BE2C (cell line): ENCODE data around the gene SUPT16H.
"Not testable (repeated sequence)": the region's sequence is repeated elsewhere in the genome, so short reads cannot be mapped to it uniquely, and the experiment has no call there.

ENCODE experiments used
- DNase-seq: peaks from one replicate; pipeline ENCODE4 v3.0.0-alpha.2; 2020
- H3K27me3 ChIP-seq: fragments of 250-450 bp; sonication (Bioruptor Pico); 2 replicates; pipeline ENCODE4 v1.5.1; 2020; ENCODE audit warnings: mild to moderate bottlenecking
- H3K36me3 ChIP-seq: fragments of 250-450 bp; sonication (Bioruptor Pico); 2 replicates; pipeline ENCODE4 v1.5.1; 2020; ENCODE audit warnings: mild to moderate bottlenecking
- H3K4me1 ChIP-seq: fragments of 250-450 bp; sonication (Bioruptor Pico); 2 replicates; pipeline ENCODE4 v1.5.1; 2020
- H3K4me3 ChIP-seq: 2 replicates; pipeline ENCODE4 v1.5.1; 2011; ENCODE audit warnings: low read depth, low read length
- H3K9me3 ChIP-seq: fragments of 250-450 bp; sonication (Bioruptor Pico); 2 replicates; pipeline ENCODE4 v1.5.1; 2020
- CTCF ChIP-seq: IDR thresholded peaks from 2 replicates; pipeline ENCODE4 v1.5.1; 2012; ENCODE audit warnings: mild to moderate bottlenecking, low read depth, low read length

SUPT16H gene

GRCh38 chr14:21379338-21379737, 4.5 kb downstream of the SUPT16H start:
- Histone ChIP-seq H3K4me1 (no peaks in the 10 kb centered on the region), H3K36me3 (peaks cover 25% of the 10 kb centered on the region), H3K4me3 (no peak overlapping the region), H3K27me3 (no peaks in the 10 kb centered on the region), H3K9me3 (no peaks in the 10 kb centered on the region)
- DNase-seq, result no peak
- TF ChIP-seq CTCF, result no peak

- Histone ChIP-seq H3K36me3 (peaks cover 70% of the 10 kb centered on the region), H3K4me1 (no peaks in the 10 kb centered on the region), H3K4me3 (no peak overlapping the region), H3K9me3 (no peaks in the 10 kb centered on the region), H3K27me3 (no peaks in the 10 kb centered on the region)
- DNase-seq, result no peak
- TF ChIP-seq CTCF, result no peak
Measured at GRCh38 chr14:21373980-21374379, 9.8 kb downstream of the SUPT16H start.

- peaks cover 82% of the 10 kb centered on the region for H3K36me3 ChIP-seq
Measured at GRCh38 chr14:21372814-21373213, 11.0 kb downstream of the SUPT16H start.

GRCh38 chr14:21369949-21370679, 13.7 kb downstream of the SUPT16H start:
- no peak for DNase-seq
- Histone ChIP-seq H3K36me3 (peaks cover 95% of the 10 kb centered on the region), H3K4me1 (no peaks in the 10 kb centered on the region), H3K27me3 (no peaks in the 10 kb centered on the region), H3K9me3 (no peaks in the 10 kb centered on the region), H3K4me3 (no peak overlapping the region)
- no peak for TF ChIP-seq CTCF

More at GRCh38 chr14:21372814-21373213, 11.0 kb downstream of the SUPT16H start:
- not testable (repeated sequence) for H3K4me1 ChIP-seq, H3K9me3 ChIP-seq, H3K4me3 ChIP-seq, DNase-seq, H3K27me3 ChIP-seq

- TF ChIP-seq CTCF, result no peak
- no peak for DNase-seq
- H3K4me1 ChIP-seq, result no peaks in the 10 kb centered on the region
- no peak overlapping the region for H3K4me3 ChIP-seq
- no peaks in the 10 kb centered on the region for H3K27me3 ChIP-seq
- no peaks in the 10 kb centered on the region for H3K9me3 ChIP-seq
- H3K36me3 ChIP-seq, result peaks cover 100% of the 10 kb centered on the region
Measured at GRCh38 chr14:21367582-21368144, 16.2 kb downstream of the SUPT16H start.

- no peak for TF ChIP-seq CTCF
- H3K4me1 ChIP-seq, result no peaks in the 10 kb centered on the region
- H3K36me3 ChIP-seq, result peaks cover 92% of the 10 kb centered on the region
- no peak for DNase-seq
- H3K9me3 ChIP-seq, result no peaks in the 10 kb centered on the region
- H3K27me3 ChIP-seq, result no peaks in the 10 kb centered on the region
- H3K4me3 ChIP-seq, result no peak overlapping the region
Measured at GRCh38 chr14:21356511-21356910, 27.3 kb downstream of the SUPT16H start.
